GM18502 (cell line): ENCODE results near the gene PIP4K2A.

ENCODE experiments used
- ATAC-seq: cut with Tn5 transposase; IDR thresholded peaks from one replicate; pipeline ENCODE4 v1.9.1; 2021; ENCODE audit warnings: mild to moderate bottlenecking; ENCODE audit not compliant: unreplicated experiment, poor library complexity

Gene PIP4K2A

DNA sequence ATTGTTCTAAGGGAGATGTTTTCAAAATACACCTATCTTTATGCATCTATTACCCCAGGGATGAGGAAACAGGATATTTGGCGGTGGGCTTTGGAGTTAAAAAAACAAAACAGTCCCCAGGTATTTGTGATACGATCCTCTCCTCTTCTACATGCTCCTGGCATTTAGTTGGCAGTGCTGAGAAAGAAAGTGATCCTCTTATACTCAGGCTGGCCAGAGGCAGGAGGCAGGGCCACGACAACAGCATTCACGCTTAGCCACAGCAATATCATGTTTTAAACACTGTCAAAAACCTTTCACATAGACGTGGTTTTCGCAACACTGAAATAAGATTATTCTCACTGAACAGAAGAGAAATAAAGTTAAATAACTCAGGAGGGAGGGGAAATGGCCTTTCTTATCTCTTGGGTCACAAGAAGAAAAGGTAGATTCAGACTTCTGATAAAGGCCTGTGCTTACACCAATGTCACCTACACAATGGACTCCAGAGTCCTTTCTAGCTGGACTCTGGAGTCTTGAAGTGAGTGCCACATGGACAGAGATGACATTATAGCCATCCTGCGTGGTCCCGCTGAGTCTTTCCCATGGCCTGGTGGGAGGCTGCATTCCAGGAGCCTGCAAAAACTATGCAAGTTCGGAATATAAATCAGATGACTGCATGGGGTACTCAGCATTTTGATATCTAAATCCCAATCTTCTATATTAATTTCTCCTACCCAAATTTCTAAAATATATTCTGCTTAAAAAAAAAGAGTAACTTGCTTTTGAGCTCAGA lies 88.7 kb downstream of the PIP4K2A start:
- no peak for ATAC-seq

DNA sequence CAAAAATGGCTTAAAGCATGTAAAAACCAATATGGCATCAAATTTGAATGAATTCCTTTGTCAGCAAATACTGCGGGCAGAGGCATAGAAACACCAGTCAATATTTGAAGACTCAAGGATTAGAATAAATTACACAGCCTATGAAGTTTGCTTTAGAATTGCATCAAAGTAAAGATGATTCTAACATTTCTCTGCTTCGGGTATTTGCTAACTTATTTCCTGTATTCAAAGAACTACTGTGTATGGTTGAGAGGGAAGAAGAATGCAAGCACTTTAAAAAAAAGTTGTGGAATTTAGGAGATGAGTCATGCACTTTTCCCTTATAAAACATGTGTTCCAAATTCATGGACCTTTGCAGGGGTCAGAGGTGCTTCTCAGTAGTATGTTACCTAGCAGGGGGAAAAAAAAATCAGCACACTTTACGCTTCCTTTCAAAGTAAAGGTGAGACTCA lies 90.1 kb downstream of the PIP4K2A start:
- ATAC-seq: no peak

DNA sequence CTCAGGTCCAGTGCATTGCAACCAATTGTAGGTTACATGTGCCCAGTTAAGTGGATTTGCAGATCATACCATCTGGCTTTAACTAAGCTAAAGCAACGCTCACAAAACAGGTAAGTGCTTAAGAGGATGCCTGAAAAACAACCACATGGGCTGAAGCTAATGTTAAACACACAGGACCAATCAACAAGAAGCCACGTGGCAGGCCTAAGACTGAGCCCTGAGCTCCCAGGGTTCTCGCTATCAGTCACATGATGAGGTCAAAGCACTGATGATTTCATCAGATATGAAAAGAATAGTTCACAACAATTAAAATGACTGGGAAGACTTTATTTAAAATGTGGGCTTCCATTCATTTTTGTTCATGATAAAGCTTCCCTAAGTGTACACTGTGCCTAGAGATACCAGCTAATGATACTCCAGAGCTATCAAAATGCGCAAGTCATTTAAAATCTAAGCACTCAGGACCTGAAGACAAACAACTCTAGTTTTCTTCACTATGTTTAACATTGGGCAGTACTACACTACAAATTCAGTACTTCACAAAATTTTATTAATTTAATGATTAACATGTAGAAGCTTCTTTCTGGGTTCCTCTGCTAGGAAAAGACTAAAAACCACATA lies 90.6 kb downstream of the PIP4K2A start:
- no peak for ATAC-seq

DNA sequence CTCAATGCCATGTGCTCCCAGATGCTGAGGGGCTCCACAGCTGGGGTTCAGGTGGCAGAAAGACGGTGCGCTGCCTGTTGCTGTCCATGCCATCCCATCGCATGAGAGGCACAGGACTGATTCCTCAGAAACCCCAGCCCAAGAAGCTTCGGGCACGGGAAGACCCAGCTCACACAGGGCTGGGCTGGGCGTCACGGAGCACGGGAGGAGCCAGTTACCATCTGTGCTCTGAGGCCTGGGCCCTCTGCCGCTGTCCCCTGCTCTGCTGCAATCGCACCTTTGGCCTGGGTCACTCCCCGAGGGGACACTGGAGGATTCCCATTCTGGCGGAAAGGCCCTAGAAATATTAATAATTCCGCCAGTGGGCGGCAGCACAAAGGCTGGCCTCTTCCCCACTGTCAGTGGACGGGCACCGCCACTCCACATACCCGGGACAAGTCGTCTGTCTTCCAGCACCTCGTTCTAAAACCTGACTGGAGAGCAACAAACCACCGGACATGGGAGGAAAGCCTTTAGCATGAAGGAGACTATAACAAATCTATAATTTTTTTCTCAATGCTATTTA lies 92.1 kb downstream of the PIP4K2A start:
- ATAC-seq: no peak

DNA sequence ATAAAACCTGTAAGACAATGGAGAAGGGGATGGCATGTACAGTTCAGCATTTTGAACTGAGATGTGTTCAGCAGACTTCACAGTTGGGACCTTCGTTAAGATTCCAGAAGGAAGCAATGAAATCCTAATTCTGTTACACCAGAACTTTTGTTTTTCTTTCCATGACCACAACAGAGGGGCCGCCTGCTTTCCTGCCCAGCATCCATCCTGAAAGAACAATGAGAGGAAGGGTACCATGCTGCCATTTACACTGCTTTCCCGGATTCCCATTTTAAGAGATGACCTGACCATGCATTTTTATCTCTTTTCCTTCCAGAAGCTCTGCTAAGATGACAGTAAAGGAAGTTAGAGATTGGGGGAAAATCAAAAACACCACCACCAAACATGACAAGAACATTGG lies 92.7 kb downstream of the PIP4K2A start:
- no peak for ATAC-seq

DNA sequence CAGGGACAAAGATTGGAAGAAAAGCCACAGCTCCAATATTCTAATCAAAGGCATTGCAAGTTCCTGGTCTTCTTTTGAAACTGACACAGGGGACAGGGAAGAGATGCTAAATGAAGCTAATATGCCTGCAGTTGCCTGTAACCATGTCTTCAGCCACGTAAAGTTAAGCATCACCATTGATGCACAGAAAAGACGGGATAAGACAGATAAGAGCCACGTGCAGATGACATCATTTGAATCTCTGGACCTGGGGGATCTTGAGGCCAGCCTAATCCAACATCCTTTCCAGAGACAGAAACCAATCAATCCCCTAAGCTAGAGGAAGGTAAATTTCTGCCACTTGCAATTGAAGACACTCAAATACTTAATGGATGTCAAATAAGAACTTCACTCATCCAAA lies 93.4 kb downstream of the PIP4K2A start:
- ATAC-seq: no peak

DNA sequence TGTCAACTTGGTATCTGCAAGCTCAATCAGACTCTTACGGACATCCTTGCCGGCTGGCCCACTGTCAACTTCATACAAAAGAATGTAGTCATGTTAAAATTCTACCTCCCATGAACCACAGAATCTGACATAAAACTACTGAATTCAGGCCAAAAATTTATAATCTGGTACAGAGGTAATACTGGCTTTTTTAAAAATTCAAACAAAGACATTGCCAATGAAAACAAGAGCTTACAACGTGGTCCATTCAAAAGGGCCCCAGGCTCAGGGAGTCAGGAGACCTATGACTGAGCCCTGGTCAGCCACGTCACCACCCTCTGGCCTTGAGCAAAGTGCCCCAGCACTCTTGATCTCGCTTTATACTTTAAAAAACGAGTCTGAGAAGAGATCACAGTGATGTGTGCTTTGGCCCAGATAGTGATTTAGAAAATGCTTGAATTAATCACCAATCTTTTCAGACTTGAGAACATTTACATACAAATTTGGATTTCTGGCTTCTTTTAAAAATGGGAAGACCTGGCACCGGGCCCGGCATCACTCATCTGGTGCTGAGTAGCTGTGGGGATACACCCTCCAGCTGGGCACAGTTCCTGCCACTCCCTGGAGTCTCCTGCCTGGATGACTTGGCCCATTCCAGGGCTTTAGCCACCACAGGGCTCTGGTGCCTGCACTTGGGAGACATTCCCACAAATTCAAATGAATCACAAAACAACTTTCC lies 94.1 kb downstream of the PIP4K2A start:
- no peak for ATAC-seq

DNA sequence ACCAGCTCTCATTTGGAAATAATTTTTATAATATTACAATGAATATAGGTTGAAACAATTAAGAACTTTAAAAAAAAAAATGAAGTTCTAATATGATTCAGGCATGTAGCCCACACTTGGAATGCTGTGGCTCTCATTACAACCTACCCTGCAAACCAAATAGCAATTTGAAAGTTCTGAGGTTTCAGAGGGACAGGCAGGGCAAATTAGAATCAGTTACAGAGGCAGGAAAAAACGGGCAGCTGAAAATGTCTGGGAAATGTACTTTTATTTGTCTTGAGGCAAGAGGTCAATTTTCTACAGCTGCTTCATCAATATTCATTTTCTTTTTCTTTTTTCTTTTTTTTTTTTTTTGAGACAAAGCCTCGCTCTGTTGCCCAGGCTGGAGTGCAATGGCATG lies 95.3 kb downstream of the PIP4K2A start:
- no peak for ATAC-seq

DNA sequence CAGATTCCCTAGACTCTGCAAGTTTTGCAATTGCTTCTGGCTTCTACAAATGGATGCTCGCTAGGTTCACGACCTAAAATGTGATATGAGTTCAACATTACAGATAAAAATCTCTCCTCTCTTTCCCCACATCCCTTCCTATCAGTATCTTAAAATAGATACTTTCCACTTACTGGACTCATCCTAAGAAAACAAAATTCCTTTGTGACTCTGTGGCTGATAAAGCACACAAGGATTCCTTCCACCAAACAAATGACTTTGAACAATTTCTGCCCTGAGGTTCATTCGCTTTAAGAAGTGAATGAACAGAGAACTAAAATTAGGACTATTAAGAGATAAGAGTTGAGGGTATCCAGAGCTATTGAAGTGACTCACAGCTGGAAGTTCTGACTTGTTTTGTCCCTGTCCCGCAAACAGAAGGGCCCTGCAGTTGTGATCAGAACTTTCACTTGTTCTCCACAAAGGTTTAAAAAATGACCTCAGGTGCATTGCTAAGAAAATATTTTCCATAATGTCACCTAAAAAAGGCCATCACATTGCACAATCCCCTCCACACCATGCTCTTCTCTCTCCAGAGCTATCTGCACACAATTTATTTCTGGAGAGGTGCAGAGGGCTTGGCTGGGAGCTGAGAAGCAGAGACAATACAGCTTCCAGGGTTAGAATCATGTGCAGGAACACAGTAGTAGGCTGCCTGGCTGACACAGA lies 96.1 kb downstream of the PIP4K2A start:
- ATAC-seq: no peak

DNA sequence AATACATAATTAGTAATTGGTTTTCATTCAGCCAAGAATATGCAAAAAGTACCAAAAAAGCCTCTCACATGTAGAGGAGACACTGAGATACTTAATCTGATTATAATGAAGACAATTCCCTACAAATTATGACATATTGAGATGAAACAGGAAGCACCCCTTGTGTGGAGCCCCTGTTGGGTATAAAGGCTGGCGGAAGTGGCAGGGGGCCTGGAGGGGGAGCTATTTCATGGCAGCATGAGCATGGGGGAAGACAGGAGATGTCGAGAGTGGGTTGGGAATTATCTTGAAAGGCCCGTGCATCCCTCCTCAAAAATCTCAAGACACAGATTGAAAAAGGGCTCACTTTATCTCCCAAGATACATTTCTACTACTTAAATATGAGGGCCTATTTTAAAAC lies 96.9 kb downstream of the PIP4K2A start:
- ATAC-seq: no peak

DNA sequence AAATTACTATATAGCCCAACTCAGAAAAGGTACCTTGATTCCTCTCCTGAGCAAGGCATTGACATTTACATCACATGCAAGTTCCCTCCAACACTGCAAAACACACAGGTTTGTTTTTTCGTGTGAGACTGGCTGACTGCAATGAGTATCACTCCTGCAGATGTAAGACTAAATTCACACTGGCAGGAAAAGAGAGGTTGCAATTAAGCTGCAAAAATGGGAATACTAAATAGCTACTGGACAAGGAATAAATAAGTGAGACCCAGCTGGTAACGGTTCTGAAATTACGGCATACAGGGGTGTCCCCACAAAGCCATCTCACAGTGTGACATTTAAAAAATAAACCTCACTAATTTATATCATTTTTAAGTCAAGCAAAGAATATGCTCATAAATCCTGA lies 97.3 kb downstream of the PIP4K2A start:
- no peak for ATAC-seq

DNA sequence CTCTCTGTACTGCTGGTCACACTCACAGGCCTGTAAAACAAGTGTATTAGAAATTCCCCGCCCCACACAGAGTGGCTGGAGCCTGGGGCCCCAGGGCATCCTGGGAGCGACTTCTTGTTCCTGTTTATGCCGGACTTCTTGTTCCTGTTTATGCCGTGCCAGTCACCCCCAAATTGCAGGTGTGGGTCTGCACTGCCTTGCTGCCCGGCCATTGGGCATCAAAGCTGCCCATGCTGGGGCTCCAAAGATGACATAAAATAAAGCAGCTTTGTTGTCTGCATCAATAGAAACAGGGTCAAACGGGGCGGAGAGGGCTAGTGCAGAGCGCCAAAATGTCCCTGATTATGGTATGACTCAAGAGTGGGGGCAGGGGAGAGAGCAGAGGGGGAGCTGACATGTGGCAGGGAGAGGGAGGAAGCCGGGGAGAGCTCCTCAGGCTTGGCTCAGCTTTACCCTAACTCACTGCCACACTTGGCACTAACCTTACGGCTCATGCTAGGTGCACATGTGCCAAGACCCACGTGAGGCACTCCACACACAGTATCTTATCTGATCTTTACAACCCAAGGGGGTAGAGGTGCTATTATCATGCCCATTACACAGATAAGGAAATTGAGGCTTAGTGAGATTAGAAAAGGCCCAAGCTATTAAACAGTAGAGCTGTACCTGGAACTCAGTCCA lies 98.4 kb downstream of the PIP4K2A start:
- peak; percentile 71 for ATAC-seq

DNA sequence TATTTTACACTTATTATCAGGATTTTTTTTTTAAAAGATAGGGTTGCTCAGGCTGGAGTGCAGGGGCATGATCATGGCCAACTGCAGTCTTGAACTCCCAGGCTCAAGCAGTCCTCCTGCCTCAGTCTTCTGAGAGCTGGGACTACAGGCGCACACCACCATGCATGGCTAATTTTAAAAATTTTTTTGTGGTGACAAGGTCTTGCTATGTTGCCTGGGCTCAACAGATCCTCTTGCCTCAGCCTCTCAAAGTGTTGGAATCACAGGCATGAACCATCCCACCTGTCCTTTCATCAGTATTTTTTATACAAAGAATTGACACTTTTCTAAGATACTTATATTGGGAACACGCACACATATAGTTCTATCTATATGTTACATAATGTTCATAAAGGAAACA lies 99.3 kb downstream of the PIP4K2A start:
- no peak for ATAC-seq

DNA sequence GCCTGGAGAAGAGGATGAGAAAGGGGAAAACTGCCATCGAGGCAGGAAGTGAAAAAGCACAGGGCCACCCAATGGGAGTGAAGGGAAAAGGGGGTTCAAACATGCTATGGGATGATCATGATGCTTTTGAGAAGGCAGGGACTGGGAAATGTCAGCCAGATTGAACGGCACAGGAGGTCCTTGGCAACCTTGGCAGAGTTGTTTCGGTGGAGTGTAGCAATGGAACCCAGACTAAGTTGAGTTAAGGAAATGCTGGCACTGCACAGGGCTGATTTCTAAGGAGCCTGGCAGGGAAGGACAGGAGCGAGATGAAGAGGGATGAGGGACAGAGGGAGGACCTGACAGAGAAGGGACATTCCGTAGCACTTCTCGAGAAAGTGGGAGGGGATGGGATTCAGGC lies 101.4 kb downstream of the PIP4K2A start:
- no peak for ATAC-seq

DNA sequence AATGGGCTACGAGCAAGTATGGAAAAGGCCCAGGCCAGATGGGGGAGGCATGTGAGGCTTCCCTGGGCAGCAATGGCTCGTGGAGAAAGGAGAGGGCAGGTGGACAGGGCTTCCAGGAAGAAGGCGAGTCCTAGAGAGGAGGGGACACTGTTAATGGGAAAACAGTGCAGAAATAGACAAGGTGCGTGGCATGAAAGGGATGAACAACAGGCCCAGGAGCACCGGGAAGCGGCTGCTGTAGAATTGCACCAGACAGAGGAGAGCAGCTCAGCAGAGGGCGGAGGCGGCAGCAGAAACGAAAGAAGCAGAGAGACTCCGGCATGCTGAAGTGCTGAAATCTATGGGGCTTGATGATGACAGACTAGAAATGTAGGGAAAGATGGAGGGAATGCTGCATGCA lies 102.1 kb downstream of the PIP4K2A start:
- no peak for ATAC-seq

DNA sequence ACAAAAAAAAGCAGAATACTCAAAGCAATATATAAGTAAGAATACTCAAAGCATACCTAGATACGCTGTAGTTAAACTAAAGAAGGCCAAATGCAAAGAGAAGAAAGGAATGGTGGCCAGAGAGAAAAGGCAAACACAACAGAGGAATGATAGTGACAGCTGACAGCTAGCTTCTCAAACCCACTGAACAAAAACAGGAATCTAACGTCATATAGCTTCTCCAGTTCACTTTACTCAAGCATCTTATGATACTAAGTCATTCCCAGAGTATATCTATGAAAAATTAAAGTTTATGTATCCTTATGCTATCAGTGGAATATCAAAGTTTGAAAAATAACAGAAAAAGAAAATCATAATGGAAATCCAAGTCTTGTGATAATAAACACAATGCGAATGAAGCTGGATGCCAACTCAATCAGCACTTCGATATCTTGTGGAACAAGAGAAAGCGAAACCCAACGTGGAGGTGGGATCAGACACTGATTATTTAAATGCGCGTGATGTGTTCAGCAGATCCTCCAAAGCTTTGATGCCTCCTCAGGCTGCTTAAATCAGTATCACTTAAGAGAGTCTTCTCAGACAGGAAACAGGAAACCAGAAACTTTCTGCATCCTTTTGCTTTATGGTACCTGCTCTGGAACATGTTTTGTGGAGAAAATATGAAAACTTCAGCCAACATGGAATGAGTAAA lies 102.8 kb downstream of the PIP4K2A start:
- ATAC-seq: peak; percentile 59

DNA sequence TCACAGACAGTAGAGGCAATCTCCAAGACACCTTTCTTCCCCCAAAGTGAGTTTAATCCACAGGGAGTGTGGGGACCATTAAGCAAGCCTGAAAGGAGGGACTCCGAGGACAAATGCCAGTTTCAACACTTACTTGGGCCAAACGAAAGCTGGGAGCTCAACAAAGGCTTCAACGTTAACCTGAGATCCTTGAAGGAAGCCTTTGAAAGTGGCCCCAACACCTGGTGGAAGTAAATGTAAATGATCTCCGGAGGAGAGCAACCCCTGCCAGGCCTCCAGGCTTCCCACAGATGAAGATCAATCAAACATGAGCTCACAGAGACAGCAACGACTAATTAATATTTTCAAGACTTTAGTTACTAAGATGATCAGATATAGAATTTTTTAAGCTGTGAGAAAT lies 103.8 kb downstream of the PIP4K2A start:
- ATAC-seq: no peak

DNA sequence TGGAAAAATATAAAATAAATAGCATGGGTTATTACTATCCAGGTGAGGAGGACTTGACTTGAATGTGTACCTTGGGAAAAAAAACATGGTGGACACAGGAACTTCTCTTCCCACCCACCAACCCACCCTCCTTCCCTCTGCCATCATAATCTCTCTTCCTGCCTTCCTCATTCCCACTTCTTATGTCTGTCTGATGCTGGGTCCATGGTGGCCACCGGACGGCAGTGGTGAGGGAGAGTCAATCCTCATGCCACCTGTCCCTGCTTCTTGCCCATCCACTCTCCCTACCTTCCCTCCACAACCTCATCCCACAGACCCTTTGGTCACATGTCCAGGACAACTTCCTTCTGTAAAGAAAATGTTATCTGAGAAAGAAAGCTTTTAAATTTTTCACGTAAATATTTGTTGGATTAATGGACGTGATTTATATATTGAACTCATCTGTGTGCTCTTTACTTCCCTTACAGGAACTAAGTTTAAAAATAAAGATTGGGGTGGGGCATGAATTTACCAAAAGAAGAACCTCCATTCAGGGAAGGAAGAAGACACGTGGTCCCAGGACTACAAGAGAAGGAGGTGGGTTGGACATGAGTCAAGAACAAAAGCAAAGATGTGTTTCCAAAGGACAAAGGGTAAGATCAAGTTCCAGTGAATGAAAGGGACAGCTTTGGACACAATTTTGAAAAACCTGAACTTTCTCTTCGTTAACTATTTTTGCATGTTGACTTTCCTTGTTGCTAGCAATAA lies 104.5 kb downstream of the PIP4K2A start:
- no peak for ATAC-seq

DNA sequence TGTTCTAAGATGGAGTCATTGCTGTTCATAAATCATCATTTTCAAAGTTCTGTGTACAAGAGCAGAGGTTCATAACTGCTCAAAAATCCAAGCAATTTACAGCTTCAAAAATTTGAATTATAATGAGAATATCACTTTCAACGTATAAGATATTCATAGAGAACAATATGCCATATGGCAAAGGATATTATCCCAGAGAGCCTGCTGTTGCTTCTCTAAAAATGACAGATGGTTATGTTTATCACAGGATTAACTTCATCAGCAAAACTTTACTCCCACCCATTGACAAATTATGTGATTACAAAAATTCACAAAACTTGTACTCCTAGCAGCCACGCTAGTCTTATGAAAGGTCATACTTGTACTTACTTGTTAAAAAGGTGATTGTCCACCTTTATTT lies 105.1 kb downstream of the PIP4K2A start:
- no peak for ATAC-seq
